Renal cortex interstitium (tissue), 11 donors: Measurements from ENCODE around the gene RHBDD3. TPM values are rescaled to one million over a fixed set of nuclear protein-coding genes. Genes with fewer than 3 reads are reported as not detected.

Source experiments
- DNase-seq, 11 donors: peaks; one replicate each; pipeline ENCODE4 v3.0.0-alpha.2; 2013; ENCODE audit warnings: low read depth in 9 of 11, low spot score in 4 of 11; ENCODE audit errors: extremely low read depth in 1 of 11
- polyA plus RNA-seq, 3 donors: library from polyadenylated mRNA; unstranded; fragments of 120-200 nt; gene quantifications; one replicate each; pipeline ENCODE4 v1.2.1, GENCODE V29; 2013; ENCODE audit not compliant: insufficient read length in 3 of 3

RHBDD3 gene
- polyA plus RNA-seq, 3 donors: 21.4 to 35.0 (median 32.4) TPM

GRCh38 chr22:29214232-29214631 lies 53.5 kb downstream of the RHBDD3 start:
- no peak for DNase-seq

- peak in 4 of 11 donors; percentile 39 to 56 (median 52) for DNase-seq
Measured at GRCh38 chr22:29213493-29213892, 54.3 kb downstream of the RHBDD3 start.

- no peak for DNase-seq
Measured at GRCh38 chr22:29212743-29213142, 55.0 kb downstream of the RHBDD3 start.

GRCh38 chr22:29211466-29211865 lies 56.3 kb downstream of the RHBDD3 start:
- no peak for DNase-seq

- no peak for DNase-seq
Measured at GRCh38 chr22:29211066-29211465, 56.7 kb downstream of the RHBDD3 start.

Other genes with a start within 250 kb of the RHBDD3 start
- gene C22orf31, start 206.2 kb downstream of the RHBDD3 start, polyA plus RNA-seq: 1 to 10 TPM; 1.3 to 1.8 (median 1.7) TPM
- 10 to 100 TPM; 21.7 to 23.7 (median 23.3) TPM for gene KREMEN1, start 194.9 kb downstream of the RHBDD3 start, polyA plus RNA-seq
- gene EMID1, start 62.1 kb downstream of the RHBDD3 start, polyA plus RNA-seq: 100 to 1,000 TPM in 1 of 3 donors, 10 to 100 TPM in 2; 59.9 to 106 (median 88.8) TPM
- 100 to 1,000 TPM; 340 to 350 (median 343) TPM for gene EWSR1, start 287 bp upstream of the RHBDD3 start, polyA plus RNA-seq
- 1 to 10 TPM; 5.5 to 9.1 (median 7.3) TPM for gene GAS2L1, start 38.7 kb upstream of the RHBDD3 start, polyA plus RNA-seq
- gene RASL10A, start 47.7 kb upstream of the RHBDD3 start, polyA plus RNA-seq: under 1 TPM; 0.12 to 0.32 (median 0.20) TPM
- 10 to 100 TPM; 42.8 to 46.8 (median 43.9) TPM for gene AP1B1, start 120.6 kb upstream of the RHBDD3 start, polyA plus RNA-seq
- 1 to 10 TPM; 1.1 to 1.2 (median 1.2) TPM for gene RFPL1, start 170.6 kb upstream of the RHBDD3 start, polyA plus RNA-seq
- gene NEFH, start 212.2 kb upstream of the RHBDD3 start, polyA plus RNA-seq: 1 to 10 TPM; 8.0 to 8.6 (median 8.4) TPM